GM12875 (cell line): ENCODE data around the gene DCLK3.

ENCODE experiments used
- H3K4me3 ChIP-seq: one replicate; pipeline ENCODE4 v1.5.1; 2011; ENCODE audit warnings: low read depth, low read length, control low read depth
- TF ChIP-seq, protein P1 (sequence below): IDR thresholded peaks from 2 replicates; pipeline ENCODE4 v1.5.1; 2011; ENCODE audit warnings: low read depth, mild to moderate bottlenecking, control low read depth, inconsistent platforms, low read length, moderate library complexity, borderline replicate concordance; ENCODE audit not compliant: insufficient read depth

DCLK3 gene, protein sequence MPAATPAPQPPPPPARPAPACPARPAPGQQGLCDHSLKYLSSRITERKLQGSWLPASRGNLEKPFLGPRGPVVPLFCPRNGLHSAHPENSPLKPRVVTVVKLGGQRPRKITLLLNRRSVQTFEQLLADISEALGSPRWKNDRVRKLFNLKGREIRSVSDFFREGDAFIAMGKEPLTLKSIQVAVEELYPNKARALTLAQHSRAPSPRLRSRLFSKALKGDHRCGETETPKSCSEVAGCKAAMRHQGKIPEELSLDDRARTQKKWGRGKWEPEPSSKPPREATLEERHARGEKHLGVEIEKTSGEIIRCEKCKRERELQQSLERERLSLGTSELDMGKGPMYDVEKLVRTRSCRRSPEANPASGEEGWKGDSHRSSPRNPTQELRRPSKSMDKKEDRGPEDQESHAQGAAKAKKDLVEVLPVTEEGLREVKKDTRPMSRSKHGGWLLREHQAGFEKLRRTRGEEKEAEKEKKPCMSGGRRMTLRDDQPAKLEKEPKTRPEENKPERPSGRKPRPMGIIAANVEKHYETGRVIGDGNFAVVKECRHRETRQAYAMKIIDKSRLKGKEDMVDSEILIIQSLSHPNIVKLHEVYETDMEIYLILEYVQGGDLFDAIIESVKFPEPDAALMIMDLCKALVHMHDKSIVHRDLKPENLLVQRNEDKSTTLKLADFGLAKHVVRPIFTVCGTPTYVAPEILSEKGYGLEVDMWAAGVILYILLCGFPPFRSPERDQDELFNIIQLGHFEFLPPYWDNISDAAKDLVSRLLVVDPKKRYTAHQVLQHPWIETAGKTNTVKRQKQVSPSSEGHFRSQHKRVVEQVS

DNA sequence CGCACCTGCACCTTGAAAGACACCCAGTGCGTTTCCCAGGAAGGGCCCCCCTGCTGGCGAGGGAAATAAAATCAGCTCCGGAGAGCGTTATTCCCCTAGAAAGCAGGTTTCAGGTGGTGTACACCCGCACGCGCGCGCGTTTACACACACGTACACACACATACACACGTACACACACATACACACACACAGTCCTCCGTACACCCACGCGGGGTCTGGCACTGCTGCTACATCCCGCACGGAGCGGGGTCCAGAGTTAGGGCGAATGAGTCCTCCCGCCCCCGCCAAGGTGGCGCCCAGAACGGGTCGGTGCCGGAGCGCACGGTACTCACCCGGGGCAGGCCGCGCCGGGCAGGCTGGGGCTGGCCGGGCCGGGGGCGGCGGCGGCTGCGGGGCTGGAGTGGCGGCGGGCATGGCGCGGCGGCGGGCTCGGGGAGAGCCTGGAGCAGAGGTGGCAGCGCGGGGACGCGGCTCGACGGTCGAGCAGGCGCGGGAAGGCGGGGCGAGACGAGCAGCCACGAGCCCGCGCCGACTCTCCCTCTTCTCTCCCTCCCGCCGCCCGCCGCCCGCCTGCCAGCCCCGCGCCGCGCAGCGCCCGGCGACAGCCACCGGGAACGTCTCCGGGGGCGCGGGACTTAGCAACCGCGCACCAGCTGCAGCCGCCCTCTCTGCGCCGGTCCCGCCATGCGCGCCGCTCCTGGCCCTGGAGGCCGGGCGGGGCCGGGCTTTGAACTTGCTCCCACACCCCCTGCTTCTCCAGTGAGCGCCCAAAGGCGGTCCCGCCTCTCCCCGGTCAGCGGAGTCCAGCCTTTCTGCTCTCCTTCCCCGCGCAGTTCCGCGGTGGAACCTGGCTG lies at the start of gene DCLK3:
TSS of gene DCLK3 (minus strand) at position 704 of the 854 bp plus-strand sequence. CDS start at position 414, 290 bp downstream.
- no peak within 1 kb of the TSS for H3K4me3 ChIP-seq

DNA sequence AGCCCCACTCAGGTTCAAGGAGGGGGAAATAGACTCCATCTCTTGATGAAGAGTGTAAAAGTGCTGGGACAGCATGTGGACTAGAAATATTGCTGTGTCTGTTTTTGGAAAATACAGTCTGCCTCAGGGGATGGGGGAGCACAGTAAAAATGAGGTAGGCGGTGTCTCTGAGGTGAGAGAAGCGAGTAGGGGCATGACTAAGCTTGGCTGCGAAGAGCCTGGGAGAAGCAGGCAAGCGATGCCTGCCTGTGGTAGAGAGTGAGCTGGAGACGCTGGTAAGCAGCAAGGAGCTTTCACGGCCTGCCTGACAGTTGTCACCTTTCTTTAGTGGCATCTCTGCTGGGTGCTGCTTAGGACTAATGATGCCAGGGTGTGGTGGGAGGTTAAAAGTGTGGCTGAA lies 49.0 kb upstream of the DCLK3 start:
- TF ChIP-seq, protein P1, sequence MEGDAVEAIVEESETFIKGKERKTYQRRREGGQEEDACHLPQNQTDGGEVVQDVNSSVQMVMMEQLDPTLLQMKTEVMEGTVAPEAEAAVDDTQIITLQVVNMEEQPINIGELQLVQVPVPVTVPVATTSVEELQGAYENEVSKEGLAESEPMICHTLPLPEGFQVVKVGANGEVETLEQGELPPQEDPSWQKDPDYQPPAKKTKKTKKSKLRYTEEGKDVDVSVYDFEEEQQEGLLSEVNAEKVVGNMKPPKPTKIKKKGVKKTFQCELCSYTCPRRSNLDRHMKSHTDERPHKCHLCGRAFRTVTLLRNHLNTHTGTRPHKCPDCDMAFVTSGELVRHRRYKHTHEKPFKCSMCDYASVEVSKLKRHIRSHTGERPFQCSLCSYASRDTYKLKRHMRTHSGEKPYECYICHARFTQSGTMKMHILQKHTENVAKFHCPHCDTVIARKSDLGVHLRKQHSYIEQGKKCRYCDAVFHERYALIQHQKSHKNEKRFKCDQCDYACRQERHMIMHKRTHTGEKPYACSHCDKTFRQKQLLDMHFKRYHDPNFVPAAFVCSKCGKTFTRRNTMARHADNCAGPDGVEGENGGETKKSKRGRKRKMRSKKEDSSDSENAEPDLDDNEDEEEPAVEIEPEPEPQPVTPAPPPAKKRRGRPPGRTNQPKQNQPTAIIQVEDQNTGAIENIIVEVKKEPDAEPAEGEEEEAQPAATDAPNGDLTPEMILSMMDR: no peak
- H3K4me3 ChIP-seq: no peak overlapping the region

More for the DNA sequence above, at the start of gene DCLK3:
- TF ChIP-seq, protein P1: no peak

DNA sequence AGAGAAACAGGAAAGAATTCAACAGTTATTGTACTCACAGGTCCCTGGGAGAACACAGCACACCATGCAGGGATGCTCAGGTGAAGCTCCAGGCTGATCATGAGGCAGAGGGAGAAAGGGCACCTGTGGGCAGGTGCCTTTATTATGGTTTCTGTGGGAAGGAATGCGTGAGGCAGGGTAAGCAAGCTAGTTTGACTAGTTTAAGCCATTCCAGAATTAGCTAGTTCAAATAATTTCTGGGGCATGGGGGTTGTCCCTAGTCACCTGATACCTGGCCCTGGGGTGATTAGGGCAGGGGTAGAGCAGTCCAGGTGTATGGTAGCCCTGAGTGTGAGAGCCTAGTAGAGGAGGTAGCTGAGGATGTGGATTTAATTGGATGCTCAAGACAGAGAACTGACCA lies 47.9 kb upstream of the DCLK3 start:
- no peak overlapping the region for H3K4me3 ChIP-seq
- TF ChIP-seq, protein P1: no peak

DNA sequence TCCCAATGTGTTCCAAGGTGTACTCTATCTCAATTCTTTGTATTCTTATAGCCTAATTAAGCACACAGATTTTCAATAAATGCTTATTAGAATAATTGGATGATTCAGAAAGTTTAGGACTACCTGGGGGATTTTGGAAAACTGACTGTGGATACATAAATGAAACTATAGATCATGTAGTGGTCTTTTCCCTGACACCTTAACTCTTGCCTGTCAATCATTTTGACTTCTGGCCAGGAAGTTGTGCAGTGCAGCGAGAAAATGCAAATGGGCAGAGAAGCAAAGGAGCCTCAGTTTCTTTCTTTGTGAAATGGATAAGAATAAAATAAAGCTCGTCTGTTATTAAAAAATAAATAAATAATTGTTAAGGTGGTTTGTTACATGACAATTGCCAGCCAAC lies 47.4 kb upstream of the DCLK3 start:
- no peak overlapping the region for H3K4me3 ChIP-seq
- TF ChIP-seq, protein P1: no peak

DNA sequence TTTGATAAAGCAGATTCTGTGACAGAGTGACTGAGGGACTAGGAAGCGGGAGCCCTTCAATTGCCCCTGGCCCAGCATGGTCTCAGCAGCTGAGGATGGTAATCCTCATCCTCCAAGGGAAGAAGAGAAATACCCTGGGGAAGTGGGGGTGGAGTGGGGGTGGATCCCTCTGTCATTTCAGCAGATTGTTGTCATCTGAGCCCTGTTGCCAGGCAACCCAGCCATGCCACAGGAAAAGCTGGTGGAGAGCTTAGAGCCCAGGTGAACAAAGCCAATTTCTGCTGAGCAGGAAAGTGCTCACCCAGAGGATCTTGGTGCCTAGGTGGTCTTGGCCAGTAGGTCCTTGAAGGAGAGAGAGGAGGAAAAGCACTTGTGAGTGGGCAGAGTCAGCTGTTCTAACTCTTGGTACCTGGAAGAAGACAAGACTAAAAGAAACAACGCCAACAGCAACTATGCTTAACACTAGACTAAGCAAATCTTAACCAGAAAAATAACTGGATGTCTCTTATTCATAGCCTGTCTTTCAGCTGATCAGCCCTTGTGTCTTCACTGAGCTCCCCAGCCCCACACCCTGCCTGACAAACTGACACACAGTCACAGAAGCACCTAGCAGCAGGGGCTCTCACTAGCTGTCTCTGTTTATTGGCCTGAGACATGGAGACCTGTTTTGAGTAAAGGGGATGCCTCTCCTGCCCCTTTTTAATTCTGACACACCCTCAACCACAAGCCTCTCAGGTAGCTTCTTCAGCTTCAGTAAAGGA lies 40.1 kb upstream of the DCLK3 start:
- H3K4me3 ChIP-seq: no peak overlapping the region
- TF ChIP-seq, protein P1: no peak

DNA sequence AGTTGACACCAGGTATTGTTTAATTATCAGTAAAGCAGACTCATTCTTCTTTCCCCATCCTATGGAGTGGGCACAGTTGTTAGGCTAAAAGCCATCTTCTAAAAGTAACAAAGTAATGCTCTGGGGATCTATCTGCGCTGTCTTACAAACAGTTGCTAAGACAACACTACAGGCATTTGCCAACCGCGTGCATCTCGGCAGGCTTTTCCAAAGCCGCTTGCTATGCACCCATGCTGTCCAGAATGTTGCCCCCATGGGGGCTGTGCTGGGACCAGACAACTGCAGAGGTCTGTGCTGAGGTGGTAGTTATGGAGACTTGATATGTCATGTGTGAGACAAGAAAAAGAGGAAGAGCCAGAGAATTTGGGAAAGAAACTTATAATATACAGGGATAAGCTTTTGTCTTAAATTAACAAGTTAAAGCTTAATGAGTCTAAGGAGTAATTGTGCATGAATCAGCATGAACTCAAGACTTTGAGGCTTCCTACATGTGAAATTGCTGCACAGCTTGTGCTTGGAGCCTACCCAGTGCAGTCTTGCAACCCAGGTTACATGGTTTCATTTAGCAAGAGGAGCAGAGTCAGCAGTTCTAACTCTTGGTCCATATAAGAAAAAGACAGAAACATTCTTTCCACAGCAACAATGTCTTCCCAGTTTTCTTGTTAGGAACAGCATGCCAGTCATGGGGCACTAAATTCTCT lies 38.9 kb upstream of the DCLK3 start:
- TF ChIP-seq, protein P1: no peak
- no peak overlapping the region for H3K4me3 ChIP-seq
